CD4-positive, alpha-beta T cell treated with Interleukin-4 for 4 hours (primary cell): ENCODE results near the gene CANT1.
"Not testable (repeated sequence)": the region's sequence is repeated elsewhere in the genome, so short reads cannot be mapped to it uniquely, and the experiment has no call there.

ENCODE experiments used
- DNase-seq: peaks from one replicate; pipeline ENCODE4 v3.0.0-alpha.2; 2020

CANT1 gene

DNA sequence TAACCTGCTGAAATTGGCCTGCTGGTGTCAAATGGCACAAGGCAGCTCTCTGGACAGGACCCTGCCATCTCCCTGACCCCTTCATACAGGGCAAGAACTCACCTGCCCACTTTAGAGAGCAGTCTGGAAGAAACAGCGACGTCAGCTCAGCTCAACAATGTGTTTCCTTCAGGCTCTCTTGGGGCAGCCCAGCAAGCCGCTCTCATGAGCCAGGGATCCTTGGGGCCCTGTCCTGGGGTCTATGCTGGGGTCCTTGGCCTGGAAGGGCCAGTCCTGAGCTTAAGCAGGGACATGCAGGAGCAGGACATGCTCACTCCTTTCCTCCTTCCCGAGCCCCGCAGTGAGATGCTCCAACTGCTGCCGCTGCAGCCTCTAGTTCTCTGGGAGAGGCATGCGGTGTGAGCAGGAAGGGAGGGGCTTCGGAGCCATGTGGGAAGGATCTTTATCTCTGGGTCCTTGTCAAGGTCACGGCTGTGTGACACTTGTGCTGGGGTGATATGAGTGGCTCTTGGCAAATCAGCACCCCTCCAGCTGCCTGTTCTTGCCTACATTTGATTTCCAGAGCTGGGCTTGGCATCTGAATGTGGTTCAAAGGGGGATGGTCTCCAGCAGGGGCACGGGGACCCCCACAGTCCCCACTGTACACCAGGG lies 17.8 kb upstream of the CANT1 start:
- DNase-seq, result no peak

DNA sequence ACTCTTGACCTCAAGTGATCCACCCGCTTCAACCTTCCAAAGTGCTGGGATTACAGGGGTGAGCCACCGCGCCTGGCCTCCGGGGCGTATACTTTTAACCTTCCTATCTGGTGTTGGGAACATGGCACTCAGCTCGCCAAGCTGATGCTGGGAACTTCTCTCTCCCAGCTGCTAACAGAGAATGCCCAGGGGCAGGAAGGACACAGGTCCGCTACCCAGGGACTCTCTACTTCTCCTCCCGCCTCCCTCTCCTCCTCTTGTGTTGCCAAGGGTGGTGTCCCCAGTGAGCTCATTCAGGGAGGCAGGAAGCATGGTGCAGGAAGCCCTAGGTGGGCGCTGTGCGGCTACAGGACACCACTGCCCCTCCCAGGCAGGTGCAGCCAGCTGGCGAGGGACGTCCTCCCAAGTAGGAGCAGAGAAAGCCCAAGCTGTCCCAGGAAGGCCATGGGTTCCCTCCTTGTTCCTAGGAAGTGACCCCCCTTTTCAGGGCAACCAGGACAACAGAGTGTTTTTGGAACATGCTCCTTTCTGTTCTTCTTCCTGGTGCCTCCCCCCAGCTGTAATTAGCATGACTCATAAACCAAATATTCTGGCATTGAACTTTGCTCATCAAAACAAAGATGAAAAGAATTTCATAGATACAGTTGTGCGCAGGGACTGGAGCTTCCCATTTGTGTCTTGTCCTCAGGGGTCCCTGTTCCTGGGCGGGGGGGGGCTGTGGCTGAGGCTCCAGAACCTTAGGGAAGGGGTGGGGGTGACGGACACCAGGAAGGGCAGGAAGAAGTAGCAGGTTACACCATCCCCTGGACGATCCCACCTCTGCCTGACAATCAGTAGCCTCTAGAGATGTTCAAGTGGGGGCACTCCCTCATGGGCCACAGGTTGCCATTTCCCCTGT lies 17.1 kb upstream of the CANT1 start:
- no peak for DNase-seq

DNA sequence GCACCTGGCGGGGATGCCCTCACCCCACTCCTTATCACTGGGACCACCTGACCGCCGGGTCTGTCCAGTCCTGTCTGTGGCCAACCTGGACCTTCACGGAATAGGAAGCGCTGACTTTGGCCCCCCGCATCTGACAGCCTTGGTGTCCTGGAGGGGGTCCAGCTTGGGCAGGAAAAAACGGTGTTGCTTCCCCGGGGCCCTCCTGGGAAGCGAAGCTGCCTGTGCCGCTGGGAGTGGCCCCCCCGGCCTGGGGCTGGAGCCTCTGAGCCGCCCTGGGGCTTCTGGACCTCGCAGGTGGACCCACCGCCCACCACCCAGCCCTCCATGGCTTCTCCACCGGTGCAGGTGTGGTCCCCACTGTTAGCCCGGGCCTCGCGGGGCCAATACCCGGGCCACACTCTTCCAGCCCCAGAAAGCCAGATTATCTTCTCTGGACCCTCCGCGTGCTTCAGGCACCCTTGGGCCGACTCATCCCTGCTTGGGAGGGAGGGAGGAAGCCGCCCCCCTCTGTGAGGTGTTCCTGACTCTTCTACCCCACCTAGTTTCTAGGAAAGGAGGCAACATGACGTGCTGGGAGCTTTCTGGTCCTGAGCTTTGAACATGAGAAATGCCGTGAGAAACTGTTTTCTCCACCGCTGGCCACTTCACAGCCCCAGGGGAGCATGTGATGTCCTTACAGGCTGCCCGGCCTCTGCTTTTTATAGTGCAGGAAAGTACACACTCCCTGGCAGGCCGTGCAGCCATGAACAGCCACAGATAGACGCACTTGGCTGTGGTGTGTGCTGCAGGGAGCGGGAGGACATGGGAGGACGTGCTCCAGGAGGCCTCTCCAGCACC lies 15.6 kb upstream of the CANT1 start:
- no peak for DNase-seq

DNA sequence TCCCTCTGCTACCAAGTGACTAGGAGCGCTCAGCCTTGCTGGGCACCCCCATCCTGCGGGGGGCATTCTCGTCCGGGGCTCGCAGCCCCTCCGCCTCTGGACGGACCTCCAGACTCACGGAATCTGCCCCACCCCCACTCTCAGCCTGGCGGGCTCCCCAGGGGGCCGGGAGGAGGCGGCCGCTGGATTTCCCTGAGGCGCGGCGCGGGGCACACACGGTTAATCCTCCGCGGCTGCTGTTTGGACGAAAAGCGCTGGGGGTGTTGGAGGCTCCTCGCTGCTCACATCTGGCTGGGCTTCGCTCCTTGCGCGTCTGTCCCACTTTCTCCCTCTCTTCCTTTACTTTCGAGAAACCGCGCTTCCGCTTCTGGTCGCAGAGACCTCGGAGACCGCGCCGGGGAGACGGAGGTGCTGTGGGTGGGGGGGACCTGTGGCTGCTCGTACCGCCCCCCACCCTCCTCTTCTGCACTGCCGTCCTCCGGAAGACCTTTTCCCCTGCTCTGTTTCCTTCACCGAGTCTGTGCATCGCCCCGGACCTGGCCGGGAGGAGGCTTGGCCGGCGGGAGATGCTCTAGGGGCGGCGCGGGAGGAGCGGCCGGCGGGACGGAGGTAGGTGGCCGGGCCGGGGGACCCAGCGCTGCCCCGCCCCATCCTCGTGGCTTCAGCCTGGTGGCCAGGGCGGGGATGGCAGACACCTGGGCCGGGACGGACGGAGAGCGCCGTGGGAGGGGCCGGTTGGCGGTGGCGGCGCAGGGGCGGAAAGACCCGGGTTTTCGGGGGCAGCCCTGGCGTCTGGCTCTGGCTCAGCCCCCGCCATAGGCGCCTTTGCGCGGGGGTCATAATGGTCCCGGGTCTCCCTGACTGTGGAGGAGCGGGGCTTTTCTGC lies 14.6 kb upstream of the CANT1 start, which contains the start of gene C1QTNF1:
C1QTNF1 (plus strand) TSS at position 284 of the 886 bp plus-strand sequence. CDS start 19,800 bp downstream, outside the sequence.
- DNase-seq, result no peak

DNA sequence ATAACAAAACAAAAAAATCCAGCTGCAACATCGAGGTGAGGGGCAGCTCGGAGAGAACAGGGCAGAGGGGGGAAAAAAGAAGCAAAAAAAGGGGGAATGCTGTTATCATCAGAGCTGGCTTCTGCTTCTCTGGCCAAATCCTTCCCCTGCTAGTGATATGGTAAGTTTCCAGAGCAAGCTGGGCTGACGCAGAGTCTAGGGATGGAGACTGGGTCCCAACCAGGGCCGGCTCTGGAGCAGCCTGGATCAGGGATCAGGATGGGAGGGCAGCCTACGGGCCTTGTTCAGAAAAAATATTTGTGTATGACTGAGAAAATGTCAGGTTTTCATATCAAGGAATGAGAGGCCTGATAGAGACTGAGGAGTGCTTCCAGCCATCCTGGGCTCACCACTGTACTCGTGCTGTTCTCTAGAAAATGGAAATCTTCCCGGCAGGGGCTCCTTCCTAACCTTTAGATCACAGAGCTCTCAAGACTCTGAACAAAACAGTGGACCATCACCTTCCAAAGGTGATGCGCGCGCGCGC lies 13.7 kb upstream of the CANT1 start:
- DNase-seq, result no peak

DNA sequence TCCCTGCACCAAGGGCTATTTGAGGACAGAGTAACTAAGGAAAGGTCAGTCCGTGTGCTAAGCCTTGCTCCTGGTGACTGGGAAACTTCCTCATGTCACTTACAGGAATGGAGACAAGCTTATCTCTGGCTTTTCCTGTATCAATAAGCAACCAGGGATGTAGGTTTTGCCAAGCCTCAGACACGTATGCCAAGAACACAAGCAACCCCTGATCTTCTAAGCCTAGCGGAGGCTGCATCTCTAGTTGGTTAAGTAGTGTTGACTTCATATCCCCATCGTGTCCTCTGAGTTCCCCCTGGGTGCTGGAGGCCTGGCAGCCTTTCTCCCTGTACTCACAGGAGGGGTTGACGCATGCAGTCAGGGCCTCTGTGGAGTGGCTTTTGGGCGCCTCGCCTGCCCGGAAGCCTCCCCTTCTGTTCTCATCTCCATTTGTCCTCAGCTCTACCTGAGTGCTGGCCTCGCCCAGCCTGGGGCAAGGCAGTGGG lies 13.0 kb upstream of the CANT1 start:
- no peak for DNase-seq

DNA sequence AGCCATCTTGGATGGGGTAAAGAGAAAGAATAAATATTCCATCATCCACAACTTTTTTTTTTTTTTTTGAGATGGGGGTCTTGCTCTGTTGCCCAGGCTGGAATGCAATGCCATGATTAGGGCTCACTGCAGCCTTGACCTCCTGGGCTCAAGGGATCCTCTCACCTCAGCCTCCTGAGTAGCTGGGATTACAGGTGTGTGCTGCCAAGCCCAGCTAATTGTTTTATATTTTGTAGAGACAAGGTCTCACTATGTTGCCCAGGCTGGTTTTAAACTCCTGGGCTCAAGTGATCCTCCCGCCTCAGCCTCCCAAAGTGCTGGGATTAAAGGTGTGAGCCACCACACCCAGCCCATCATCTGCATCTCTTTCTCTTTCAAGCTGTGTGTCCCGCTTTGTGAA lies 12.4 kb upstream of the CANT1 start:
- not testable (repeated sequence) for DNase-seq

DNA sequence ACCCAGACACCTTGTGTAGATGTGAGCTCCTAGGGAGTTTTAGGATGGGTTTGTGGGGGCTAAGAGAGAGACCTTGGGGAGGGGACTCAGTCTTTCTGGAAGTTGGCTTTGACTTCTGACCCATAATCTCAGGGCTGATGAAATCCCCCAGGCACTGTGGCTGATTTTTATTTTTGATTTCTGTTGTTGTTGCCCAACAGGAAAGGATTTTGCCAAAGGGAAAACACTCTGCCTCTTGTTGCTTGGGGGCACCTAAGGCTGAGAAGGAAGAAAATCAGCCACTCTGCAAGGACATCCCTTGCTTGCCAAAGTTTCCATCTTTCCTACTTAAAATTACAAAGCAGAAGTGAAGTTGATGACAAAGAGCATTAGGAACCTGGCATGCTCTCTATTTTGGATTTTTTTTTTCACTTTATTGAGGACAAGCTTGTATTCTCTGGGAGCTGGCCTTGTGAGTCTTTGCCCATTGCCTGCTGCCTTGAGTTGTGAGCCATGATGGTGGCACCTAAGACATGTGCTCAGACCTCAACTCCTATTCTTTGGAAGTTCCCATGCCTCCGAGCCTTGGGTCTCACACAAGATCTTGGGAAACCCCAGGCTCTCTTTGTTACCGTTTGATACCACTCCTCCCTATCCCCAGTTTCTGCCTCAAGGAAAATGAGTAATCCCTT lies 11.2 kb upstream of the CANT1 start:
- no peak for DNase-seq

DNA sequence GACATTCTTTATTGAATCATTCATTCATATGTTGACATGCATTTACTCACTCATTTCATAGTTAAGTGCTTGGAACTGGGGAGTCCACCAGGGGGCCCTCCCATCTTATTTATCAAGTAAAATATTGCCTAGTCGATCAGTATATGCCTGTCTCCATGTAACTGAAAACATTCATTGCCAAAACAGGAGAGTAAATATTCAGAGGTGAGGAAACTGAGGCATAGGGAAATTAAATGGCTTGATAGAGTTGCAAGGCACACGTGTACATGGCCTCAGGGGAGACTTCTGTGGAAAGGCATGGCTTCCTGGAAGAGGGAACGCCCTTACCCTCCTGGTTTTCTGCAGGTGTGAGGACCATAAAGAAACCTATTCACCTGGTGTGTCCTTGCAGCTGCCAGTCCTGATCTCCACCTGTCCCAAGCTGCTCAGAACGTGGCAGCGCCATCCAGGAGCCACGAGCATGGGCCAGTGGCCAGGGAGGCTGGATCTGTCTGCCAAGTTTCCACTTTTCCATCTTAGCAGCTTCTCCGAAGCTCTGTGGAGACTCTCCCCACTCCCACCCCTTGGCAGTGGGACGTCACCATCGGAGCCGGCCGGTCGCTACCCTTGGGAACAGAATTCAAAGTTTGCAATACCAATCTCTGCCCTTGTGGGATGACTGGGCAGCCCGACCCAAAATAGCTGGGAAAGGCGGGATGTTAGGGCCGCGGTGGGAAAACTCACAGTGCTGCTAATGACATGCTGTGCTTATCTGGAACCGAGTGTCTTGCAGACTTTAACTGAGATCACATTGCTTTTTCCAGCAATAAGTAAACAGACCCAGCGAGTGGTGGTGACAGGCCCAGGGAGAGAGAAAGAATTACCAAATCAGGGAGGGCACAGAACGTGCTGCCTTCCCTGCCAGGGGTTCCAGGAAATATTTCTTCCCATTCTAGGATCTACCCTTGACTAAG lies 10.3 kb upstream of the CANT1 start:
- DNase-seq, result peak; percentile 46

DNA sequence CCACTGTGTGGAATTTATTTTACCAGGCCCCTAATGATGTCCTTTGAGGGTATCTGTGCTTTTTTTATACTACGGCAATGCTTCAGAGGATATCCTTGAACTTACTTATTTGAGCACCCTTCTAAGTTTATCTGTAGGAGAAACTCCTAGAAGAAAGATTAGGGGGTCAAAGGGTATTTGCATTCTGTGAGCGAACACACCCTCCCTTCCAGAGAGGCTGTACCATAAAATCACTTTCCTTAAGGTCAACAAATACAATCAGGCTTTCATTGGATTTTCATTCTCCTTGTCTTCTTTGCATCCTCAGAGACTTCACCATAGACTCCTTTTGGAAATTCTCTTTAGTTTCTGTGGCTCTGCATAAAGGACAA lies 9.7 kb upstream of the CANT1 start:
- DNase-seq, result no peak

DNA sequence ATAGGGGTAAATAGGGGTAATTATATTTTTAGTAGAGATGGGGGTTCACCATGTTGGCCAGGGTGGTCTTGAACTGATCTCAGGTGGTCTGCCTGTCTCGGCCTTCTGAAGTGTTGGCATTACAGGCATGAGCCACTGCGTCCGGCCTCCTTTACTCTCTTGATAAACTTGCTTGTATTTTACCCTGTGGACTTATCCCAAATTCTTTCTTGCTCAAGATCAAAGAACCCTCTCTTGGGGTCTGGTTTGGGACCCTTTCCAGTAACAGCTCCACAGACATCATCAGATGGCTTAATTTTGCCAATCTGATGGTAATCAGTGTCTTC lies 8.8 kb upstream of the CANT1 start:
- DNase-seq, result no peak

DNA sequence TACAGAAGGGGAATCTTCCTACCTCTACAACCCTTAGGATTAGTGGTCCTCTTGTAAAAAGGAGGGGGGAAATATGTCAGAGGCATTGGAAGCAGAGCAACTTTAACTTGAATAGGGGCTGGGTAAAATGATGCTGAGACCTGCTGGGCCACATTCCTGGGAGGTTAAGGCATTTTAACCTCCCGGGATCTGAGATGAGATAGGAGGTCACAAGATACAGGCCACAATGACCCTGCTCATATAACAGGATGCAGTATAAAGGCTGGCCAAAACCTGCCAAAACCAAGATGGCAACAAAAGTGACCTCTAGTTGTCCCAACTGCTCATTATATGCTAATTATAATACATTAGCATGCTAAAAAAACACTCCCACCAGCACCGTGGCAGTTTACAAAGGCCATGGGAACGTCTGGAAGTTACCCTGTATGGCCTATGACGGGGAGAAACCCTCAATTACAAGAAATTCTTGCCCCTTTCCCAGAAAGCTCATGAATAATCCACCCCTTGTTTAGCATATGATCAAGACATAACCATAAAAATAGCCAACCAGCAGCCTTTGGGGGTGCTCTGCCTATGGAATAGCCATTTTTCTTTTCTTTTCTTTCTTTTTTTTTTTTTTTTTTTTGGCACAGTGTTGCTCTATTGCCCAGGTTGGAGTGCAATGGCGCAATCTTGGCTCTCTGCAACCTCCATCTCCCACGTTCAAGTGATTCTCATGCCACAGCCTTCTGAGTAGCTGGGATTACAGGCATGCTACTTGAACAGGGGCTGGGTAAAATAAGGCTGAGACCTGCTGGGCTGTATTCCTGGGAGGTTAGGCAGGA lies 8.2 kb upstream of the CANT1 start:
- no peak for DNase-seq

DNA sequence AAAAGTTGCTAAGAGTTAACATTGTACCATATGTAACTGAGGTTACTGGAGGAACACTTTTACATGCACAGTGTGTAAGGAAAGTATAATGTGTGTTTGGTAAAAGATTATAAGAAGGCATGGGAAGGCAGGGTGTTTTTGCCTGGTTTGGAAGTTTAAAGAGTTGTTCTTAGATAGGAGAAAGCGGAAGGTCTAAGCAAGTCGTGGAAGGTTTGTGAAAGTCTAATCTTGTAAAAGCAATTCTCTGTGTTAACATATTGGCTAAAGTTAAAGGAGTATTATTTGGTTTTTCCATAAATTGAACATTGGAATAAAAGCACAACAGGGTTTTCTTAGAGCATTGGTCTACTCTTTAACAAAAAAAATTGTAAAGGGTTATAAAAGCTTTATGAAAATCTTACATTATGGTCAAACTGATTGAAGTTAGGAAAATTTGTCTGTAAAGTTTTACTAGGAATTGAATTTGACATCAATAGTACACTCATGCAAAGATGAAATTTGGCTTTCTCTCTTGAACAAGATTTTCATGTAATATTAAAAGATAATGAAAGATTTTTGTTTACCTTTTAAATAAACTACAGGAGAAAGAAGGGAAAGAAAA lies 4.7 kb upstream of the CANT1 start:
- DNase-seq, result no peak

DNA sequence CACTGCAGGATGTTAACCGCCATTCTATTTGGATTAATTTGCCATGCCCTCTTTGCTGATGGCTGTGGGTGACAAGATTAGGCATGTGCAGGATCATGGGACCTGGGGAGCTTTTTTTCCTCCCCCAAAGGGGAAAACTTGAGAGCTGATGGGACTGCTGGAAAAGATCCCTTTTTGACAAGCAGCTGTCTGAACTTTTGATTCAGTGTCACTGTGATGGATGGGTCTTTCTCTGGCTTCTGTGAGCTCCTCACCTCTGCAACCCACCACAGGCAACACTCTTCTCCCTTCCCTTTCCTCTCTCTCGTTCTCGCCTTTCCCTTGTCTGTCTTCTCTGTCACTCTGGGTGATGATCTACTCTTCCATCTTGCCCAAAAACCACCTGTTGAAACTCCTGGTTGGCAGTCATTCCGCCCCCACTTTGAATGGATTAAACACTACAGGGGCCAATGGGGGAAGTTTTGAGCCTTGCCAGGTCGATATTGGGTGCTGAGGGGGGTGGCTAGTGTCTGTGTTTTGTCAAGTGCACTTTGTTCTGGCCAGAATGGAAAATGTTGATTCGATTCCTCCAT lies 3.1 kb upstream of the CANT1 start:
- DNase-seq, result no peak

DNA sequence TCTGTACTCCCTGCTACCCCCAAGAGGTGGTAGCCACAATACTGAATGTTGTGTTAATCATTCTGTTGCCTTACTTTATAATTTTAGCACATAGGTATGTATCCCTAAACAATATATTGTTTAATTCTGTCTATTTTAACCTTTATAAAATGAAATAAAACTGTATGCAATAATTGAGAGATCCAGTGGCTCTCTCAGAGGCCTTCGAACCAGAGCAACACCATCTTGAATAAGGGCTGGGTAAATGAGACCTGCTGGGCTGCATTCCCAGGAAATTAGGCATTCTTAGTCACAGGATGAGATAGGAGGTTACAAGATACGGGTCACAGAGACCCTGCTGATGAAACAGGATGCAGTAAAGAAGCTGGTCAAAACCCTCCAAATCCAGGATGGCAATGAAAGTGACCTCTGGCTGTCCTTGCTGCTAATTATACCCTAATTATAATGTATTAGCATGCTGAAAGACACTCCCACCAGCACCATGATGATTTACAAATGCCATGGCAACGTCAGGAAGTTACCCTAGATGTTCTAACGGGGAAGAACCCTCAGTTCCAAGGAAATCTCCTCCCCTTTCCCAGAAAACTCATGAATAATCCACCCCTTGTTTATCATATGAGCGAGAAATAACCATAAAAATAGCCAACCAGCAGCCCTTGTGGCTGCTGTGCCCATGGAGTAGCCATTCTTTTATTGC lies 2.0 kb upstream of the CANT1 start:
- no peak for DNase-seq

DNA sequence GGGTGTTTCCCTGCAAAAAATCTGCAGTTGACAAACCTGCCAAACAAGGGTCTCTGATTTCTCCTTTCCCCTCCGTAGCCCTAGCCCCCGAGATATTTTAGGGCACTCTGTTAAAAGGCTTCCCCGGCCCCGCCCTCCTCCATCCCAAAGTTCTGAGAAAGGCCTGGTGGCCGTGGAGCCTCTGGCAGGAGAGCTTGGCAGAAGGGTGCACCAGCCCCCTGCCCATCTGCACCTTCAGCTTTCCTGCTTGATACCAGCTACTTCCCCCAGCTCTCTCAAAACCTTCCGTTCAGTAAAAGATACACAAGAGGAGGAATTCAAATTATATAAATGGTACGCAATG lies 711 bp upstream of the CANT1 start:
- no peak for DNase-seq

DNA sequence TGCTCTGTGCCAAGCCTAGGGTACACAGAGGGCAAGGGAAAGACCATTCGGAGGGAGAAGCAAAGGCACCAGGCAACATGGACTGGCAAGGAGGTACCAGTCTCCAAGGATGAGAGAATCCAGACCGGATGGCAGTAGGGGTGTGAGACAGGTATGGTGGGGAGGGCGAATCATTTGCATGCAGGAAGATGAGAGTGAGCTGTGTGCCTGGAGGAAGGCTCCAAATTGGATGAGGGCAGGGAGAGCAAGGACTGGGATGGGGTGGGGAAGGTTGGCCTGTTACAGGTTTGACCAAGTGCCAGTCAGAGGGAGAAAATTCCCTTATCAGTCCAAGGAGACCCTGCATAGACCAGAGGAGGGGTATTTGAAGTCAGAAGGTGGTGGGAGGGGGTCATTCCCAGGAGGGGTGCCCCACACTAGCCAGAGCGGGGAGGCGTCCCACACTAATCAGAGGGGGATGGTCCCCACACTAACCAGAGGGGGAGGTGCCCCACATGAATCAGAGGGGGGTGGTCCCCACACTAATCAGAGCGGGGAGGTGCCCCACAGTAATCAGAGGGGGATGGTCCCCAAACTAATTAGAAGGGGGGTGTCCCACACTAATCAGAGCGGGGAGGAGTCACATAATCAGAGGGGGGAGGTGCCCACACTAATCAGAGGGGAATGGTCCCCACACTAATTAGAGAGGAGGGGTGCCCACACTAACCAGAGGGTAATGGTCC lies 737 bp downstream of the CANT1 start:
- no peak for DNase-seq
